Lung microvascular endothelial cell (primary cell): ENCODE results near the gene PFDN1. TPM values are rescaled to one million over a fixed set of nuclear protein-coding genes. Genes with fewer than 3 reads are reported as not detected.
A peak's percentile ranks its signal among the peaks of the same experiment; 100 is the strongest.

Source experiments
- DNase-seq, 2 donors: peaks; one replicate each; pipeline versions ENCODE4 v3.0.0 to v3.0.0-alpha.2; 2010; ENCODE audit warnings: low read depth in 2 of 2
- total RNA-seq: library from RNA; depleted of rRNA; stranded (reverse); fragments of >200 nt; gene quantifications from 2 replicates; pipeline ENCODE4 v1.2.1, GENCODE V29; 2014

PFDN1 gene
- total RNA-seq, 1 donor from 2014 or later: 61.9 TPM

- DNase-seq: no peak
Measured at GRCh38 chr5:140296289-140296688, 6.6 kb downstream of the PFDN1 start.

DNA sequence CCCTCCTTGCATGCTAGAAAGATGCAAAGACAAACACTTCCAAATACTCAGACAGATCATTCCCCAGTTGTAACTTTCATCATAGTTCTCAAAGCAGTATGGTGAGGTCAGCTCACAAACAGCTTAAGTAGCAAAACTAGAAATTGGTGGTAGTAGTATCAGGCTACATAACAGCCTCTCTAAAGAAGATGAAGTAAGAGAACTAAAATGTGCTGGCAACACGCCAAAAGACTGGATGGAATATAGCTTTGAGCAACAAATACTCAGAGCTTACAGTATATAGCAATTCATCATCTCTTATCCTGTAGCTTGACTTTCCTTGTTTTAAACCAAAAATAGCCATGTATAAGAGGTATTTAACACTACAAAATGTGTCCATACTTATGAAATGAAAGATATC is 7.5 kb downstream of the PFDN1 start:
- peak; percentile 73 to 98 for DNase-seq

DNA sequence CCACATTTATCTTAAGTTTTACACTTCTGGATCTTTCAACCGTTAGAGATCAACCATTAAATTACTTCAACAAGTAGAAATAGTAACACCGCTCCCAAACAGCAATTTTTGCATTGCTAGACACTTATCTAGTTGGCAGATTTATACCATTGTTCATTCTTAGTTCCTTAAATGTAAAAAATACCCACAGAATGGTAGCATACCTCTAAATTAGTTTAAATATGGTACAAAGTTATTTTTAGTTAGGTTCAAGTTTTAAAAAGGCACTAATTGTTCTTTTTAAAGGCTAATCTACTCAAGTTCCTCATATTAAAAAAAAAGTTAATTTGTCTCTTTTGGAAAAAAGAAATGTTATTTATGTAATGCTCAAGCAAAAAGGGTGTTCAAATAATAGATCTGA is 8.1 kb downstream of the PFDN1 start:
- DNase-seq: no peak

- DNase-seq: no peak
Measured at GRCh38 chr5:140293849-140294100, 9.1 kb downstream of the PFDN1 start.

DNA sequence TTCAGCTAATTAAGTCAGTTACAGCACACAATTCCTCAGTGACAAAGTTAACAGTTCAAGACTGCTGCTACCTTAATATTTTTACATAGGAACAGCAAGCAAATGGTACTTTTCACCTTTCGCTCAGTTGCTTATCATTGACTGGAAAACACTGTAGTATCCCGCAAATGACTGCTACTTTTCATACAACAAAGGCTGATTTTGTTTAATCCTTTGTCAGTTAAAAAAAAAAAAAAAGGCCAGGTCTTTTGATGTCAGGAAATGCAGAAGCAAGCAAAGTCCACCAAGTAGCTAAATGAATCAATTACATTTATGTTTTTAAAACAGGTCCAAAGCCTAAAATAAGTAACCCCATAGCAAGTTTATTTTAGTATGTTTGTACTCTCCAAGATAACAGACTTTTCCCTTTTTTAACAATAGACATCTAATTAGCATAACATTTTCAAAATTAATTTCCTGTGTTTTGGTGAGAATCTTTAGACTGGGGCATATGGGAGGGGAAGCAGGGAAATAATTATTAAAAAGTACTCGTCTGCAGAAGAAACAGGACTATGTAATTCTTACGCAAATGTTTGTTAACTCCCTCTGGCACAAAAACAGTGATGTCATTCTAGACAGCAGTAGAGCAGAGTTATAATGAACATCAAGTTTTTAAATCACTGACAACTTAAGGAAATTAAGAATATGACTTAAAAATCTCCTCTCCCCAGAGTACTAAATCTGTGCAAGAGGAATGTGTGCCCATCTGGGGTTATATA is 9.6 kb downstream of the PFDN1 start:
- peak; percentile 56 to 68 for DNase-seq

DNA sequence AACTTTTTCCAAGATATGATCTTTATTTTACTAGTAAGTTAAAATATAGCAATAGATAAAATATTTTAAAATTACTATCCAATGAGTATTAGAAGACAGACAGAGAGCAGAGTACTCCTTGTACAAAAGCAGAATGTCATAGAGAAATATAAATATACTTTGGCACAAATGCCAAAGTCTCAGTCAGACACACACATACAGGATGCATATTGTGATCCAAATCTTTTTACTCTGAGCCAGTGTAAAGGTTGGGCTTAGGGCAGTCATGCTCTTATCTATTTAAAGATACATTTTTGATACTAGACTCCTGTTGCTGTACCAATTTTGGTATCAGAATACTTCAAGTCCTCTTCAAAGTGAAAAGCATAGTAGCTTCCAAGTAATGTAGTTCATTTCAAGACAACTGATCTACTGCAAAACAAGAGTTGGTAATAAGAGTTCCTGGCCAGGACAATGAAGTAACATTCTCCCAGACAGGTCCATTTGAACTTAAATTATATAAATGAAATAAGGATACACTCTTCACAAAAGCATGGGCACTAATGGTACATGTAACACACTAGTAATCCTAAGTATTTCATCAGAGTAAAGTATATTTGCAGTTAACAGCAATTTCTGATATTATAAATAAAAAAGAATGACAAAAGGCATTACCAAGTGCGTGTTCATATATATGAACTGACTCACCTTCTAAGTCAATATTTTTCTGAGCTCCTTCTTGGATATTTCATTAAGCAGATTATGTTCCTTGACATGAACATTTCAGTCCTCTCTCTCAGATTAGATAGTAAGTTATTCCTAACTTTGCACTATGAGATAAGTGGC is 10.5 kb downstream of the PFDN1 start:
- peak; percentile 54 to 55 for DNase-seq

DNA sequence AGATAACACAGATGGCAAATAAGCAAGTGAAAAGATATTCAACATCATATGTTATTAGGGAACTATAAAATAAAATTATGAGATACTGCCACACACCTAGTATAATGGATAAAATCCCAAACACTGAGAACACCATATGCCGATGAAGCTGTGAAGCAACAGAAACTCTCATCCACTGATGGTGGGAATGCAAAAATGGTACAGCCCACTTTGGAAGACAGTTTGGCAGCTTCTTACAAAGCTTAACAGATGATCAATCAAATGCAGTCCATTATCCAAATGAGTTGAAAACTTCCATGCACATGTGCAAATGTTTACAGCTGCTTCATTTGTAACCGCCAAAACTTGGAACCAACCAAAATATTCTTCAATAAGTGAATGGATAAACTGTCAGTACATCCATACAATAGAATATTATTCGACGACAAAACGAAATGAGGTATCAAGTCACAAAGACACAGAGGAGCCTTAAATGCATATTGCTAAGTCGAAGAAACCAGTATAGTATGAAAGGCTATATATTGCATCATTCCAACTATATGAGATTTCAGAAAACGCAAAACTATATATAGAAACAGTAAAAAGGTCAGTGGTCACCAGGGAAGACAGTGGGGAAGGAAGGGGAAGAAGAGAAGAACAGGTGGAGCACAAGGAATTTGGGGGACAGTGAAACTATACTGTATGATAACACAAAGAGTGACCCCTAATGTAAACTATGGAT is 14.9 kb downstream of the PFDN1 start:
- DNase-seq: no peak

GRCh38 chr5:140286424-140286823 is 16.5 kb downstream of the PFDN1 start:
- DNase-seq: no peak

GRCh38 chr5:140284013-140284412 is 18.9 kb downstream of the PFDN1 start:
- no peak for DNase-seq

DNA sequence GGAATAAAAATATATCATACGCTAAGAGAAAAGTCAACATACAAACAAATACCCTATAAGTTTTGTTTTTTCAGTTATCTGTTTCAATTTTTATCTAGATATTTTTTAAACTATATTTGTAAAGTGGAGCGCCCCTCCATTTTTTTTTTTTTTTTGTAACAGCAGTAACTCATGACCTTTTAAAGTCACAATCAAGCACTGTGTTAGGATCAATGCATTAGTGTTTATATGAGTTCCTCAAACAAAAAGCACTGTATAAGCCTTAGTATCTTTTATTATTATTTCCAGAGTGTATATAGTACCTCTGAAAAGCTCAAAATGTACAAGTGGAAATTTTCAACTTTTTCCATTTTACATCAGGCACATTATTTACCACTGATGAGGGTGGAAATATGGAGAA is 20.6 kb downstream of the PFDN1 start:
- DNase-seq: no peak

GRCh38 chr5:140275837-140276236 is 27.1 kb downstream of the PFDN1 start:
- no peak for DNase-seq

DNA sequence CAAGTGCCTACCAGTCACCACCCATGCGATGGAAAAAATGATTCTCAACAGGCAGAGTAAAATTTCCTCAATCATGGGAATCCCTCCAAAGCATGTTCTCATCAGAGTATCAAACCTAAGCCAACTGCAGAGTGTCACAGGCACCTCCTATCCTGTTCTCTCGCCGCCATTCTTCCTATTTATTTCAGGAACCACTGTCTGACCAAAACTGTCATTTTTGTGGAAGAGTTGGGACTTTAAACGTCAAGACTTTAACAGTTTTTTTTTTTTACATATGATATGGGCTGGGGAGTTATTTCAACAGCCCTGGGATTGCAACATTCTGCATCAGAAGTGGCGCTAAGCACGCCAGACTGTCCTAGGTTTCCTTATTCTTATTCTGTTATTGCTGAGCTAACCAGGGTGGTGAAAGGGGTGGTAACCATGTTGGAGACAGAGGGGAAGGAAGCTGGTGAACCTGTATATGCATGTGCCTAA is 29.5 kb downstream of the PFDN1 start:
- peak in 1 of 2 donors; percentile 92 for DNase-seq

DNA sequence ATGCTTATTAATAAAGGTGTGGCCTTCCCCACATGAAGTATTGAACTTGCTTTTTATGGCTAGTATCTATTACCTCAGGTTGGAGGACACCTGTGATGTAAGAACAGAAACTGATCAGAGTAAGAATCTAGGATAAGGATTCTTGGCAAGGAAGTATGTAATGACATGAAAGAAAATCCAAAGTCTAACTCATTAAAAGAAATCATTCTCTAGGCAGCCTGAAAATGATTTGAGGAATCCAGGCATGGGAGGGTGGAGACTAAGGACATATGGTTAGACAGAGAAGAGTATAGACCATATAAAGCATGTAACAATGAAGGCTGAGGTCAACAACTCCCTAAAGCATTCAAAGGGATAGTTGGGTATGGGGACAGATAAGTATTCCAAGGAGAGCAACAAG is 32.9 kb downstream of the PFDN1 start:
- DNase-seq: no peak

DNA sequence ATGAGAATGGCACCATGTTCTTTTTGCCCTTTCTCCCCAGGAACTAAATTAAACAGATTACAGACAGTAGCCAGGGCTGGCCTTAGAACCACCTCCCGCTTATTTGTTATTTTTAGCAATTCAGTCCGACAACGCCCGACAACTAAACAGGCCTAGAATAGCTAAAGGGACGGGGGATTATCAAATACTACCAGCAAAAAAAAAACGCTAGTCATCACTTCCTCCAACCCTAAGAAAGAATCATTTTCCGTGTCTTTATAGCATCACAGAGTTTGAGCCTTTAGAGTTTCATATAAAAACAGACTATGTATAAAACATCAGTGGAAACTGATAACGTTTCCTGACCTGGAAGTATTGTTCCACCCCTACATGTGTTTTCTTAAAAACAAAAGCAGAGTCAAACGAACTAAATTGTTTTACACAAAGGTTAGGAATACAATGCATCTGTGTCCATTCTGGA is 35.3 kb downstream of the PFDN1 start:
- DNase-seq: peak; percentile 63 to 85

GRCh38 chr5:140267201-140267540 is 35.7 kb downstream of the PFDN1 start:
- no peak for DNase-seq

GRCh38 chr5:140266471-140267200 is 36.3 kb downstream of the PFDN1 start:
- no peak for DNase-seq

DNA sequence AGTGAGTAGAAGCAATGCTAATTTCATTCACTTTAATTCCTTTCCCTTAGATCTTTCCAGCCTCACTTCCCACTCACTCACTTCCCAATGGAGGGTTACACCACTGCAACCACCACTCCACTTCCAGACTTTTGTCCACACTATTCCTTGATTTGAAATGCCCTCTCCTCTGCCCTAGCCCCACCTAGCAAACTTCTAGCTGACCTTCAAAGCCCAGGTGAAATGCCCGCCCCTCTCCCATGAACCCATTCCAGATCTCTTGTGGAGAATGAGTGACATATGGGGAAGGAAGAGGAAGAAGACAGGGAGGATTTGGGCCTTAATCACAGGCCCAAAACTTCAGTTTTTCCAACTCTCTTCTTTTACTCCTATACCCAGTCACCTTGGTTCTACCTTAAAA is 37.1 kb downstream of the PFDN1 start:
- DNase-seq: no peak

- no peak for DNase-seq
Measured at GRCh38 chr5:140262839-140263238, 40.1 kb downstream of the PFDN1 start.

DNA sequence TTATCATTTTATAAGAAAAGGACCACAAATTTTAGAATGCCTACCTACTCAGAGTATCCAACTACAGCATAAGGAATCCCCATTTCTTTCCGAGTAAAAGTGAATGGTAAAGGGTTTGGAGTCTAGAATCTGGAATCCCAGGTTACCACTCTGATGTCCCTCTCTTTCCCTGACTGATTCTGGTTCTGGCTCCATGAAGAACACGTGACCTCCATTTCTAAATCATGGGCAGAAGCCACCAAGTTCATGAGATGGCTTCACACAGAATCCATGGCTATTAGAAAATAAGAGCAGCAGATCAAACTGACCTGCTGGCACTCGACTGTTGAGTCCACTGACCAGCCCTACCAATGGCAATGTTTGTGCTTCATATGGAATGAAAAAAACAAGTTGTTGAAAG is 40.7 kb downstream of the PFDN1 start:
- no peak for DNase-seq

DNA sequence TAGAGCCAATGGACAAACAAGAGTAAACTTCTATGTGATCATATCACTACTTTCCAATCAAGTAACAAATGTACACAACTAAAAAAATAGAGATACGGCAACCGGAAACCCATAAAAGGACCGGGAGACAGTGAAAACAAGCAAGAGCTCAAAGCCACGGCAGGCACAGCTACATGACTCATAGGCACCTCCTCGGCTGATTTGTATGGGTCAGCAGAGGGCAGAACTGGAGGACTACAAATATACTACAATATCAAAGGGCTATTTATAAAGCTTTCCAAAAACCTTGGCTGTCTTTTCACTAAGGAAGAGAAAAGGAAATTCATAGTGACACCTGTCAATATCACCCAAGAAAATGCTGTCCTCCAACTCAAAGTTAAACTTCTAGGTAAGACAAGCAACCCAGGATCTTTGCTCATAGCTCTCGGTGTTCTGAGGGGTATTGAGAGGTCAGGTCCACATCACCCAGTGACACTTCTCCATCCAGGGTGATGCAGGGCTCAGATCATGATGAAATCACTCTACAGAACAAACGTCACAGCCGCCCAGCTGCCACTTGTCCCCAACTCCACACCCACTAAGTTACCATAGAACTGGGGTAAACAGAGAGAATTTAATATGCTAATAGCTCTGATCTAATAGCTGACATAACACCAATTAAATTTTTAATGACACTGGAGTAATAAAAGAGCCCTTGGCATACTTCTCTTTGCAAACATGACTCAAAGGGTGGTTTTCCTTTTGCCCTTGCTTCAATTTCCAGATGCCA is 41.3 kb downstream of the PFDN1 start:
- DNase-seq: peak; percentile 94 to 95

- no peak for DNase-seq
Measured at GRCh38 chr5:140260089-140260656, 42.7 kb downstream of the PFDN1 start.
